ENCODE results near the gene CCN2. TPM values are rescaled to one million over a fixed set of nuclear protein-coding genes. Genes with fewer than 3 reads are reported as not detected.

The CCN2 gene
- total RNA-seq, 1 experiment from 2014 or later = 49.4 TPM

GRCh38 chr6:131958542-131959470, 7.6 kb upstream of the CCN2 start:
- Mint-ChIP-seq H3K27ac (ENCODE audit: low read depth, unreplicated experiment) (no peak overlapping the region), H3K36me3 (ENCODE audit: insufficient read depth, unreplicated experiment) (no peaks in the 10 kb centered on the region), H3K4me3 (ENCODE audit: unreplicated experiment) (no peak overlapping the region), H3K4me1 (ENCODE audit: insufficient read depth, unreplicated experiment) (peaks cover 18% of the 10 kb centered on the region), H3K9me3 (ENCODE audit: unreplicated experiment) (no peaks in the 10 kb centered on the region), H3K27me3 (ENCODE audit: insufficient read depth, unreplicated experiment) (no peaks in the 10 kb centered on the region)
- ChIA-PET POLR2A (no interaction called here), CTCF (interaction anchor here (0.6 to 2.7 kb wide), 7 partner anchors 8 to 322 kb away, joined by 3 to 10 read pairs (median 6); partner anchors contain the start of genes CCN2 and ENPP3)
- intact Hi-C loops (cut with micrococcal nuclease) = no loop called here
- DNase-seq (ENCODE audit: unreplicated experiment) = no peak
- no TSS peak for BruUV-seq (replicated peaks)
- no peak for TF ChIP-seq CTCF (IDR thresholded peaks at IDR 0.05; ENCODE audit: unreplicated experiment)

GRCh38 chr6:131958095-131958494, 6.9 kb upstream of the CCN2 start:
- no peak overlapping the region for H3K27ac Mint-ChIP-seq (ENCODE audit: low read depth, unreplicated experiment)
- no peaks in the 10 kb centered on the region for H3K36me3 Mint-ChIP-seq (ENCODE audit: insufficient read depth, unreplicated experiment)
- no peak overlapping the region for H3K4me3 Mint-ChIP-seq (ENCODE audit: unreplicated experiment)
- intact Hi-C loops (cut with micrococcal nuclease) = no loop called here
- no TSS peak for BruUV-seq (replicated peaks)
- no peaks in the 10 kb centered on the region for H3K27me3 Mint-ChIP-seq (ENCODE audit: insufficient read depth, unreplicated experiment)
- no peak for DNase-seq (ENCODE audit: unreplicated experiment)
- ChIA-PET CTCF (interaction anchor here (2.1 to 2.7 kb wide), 2 partner anchors 42 to 301 kb away, joined by 6 to 10 read pairs; no protein-coding TSS in a partner anchor), POLR2A (no interaction called here)
- no peak for TF ChIP-seq CTCF (IDR thresholded peaks at IDR 0.05; ENCODE audit: unreplicated experiment)
- H3K4me1 Mint-ChIP-seq (ENCODE audit: insufficient read depth, unreplicated experiment) = peaks cover 21% of the 10 kb centered on the region
- H3K9me3 Mint-ChIP-seq (ENCODE audit: unreplicated experiment) = no peaks in the 10 kb centered on the region

GRCh38 chr6:131955876-131956275, 4.7 kb upstream of the CCN2 start:
- TF ChIP-seq CTCF (IDR thresholded peaks at IDR 0.05; ENCODE audit: unreplicated experiment) = no peak
- H3K4me1 Mint-ChIP-seq (ENCODE audit: insufficient read depth, unreplicated experiment) = peaks cover 30% of the 10 kb centered on the region
- CTCF ChIA-PET = interaction anchor here (0.6 to 1.2 kb wide), 4 partner anchors 12 to 324 kb away, joined by 3 to 4 read pairs (median 4); no protein-coding TSS in a partner anchor
- H3K36me3 Mint-ChIP-seq (ENCODE audit: insufficient read depth, unreplicated experiment) = peaks cover 7% of the 10 kb centered on the region
- no TSS peak for BruUV-seq (replicated peaks)
- H3K9me3 Mint-ChIP-seq (ENCODE audit: unreplicated experiment) = no peaks in the 10 kb centered on the region
- POLR2A ChIA-PET = no interaction called here
- H3K27me3 Mint-ChIP-seq (ENCODE audit: insufficient read depth, unreplicated experiment) = no peaks in the 10 kb centered on the region
- H3K4me3 Mint-ChIP-seq (ENCODE audit: unreplicated experiment) = no peak overlapping the region
- no peak overlapping the region for H3K27ac Mint-ChIP-seq (ENCODE audit: low read depth, unreplicated experiment)
- intact Hi-C loops (cut with micrococcal nuclease) = no loop called here
- DNase-seq (ENCODE audit: unreplicated experiment) = no peak

GRCh38 chr6:131955192-131955591, 4.0 kb upstream of the CCN2 start:
- intact Hi-C loops (cut with micrococcal nuclease) = no loop called here
- Mint-ChIP-seq H3K4me3 (ENCODE audit: unreplicated experiment) (no peak overlapping the region), H3K27ac (ENCODE audit: low read depth, unreplicated experiment) (peak overlapping the region; percentile 87), H3K4me1 (ENCODE audit: insufficient read depth, unreplicated experiment) (peaks cover 31% of the 10 kb centered on the region), H3K27me3 (ENCODE audit: insufficient read depth, unreplicated experiment) (no peaks in the 10 kb centered on the region), H3K36me3 (ENCODE audit: insufficient read depth, unreplicated experiment) (peaks cover 12% of the 10 kb centered on the region), H3K9me3 (ENCODE audit: unreplicated experiment) (no peaks in the 10 kb centered on the region)
- POLR2A ChIA-PET = interaction anchor here (0.6 to 1.3 kb wide), 6 partner anchors 13 to 139 kb away, joined by 3 to 8 read pairs (median 4); no protein-coding TSS in a partner anchor
- no peak for TF ChIP-seq CTCF (IDR thresholded peaks at IDR 0.05; ENCODE audit: unreplicated experiment)
- DNase-seq (ENCODE audit: unreplicated experiment) = no peak
- CTCF ChIA-PET = interaction anchor here (0.6 to 1.3 kb wide), 5 partner anchors 161 to 326 kb away, joined by 3 to 6 read pairs (median 4); no protein-coding TSS in a partner anchor
- no TSS peak for BruUV-seq (replicated peaks)

Data from MCF 10A (cell line).